Right renal pelvis (tissue), 4 donors: ENCODE data around the gene SLC7A8. TPM values are rescaled to one million over a fixed set of nuclear protein-coding genes. Genes with fewer than 3 reads are reported as not detected.
"Not testable (repeated sequence)": the region's sequence is repeated elsewhere in the genome, so short reads cannot be mapped to it uniquely, and the experiment has no call there.

ENCODE experiments used
- DNase-seq, 4 donors: peaks; one replicate each; pipeline ENCODE4 v3.0.0-alpha.2; 2013; ENCODE audit warnings: low read depth in 4 of 4, low spot score in 3 of 4, missing footprints in 1 of 4
- polyA plus RNA-seq, 4 donors: library from polyadenylated mRNA; unstranded; fragments of 120-200 nt; gene quantifications; one replicate each; pipeline ENCODE4 v1.2.1, GENCODE V29; 2013; ENCODE audit not compliant: insufficient read length in 4 of 4

Gene SLC7A8
- 100 to 1,000 TPM in 1 of 4 donors, 10 to 100 TPM in 3; 88.7 to 100 (median 95.3) TPM for polyA plus RNA-seq

DNA sequence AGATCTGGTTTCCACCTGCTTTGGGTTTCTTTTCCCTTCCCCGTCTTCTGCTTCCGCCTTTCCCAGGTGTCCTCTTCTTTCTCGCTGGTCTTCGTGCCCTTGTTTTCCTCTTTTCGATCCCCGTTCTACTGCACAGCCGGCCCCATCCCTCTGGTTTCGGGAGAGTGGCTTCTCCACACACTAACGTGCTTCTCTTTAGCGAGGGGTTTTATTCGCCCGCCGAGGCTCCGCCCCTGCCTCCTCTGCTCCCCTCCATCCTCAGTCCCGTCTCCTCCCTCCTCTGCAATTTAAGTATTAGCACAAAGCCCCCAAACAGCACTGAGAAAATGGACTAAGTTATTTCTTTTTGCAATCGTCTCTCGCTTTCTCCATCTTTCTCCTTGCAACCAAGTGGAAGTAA, at the start of gene SLC7A8:
SLC7A8 (minus strand) TSS at position 182 of the 400 bp plus-strand sequence. CDS start 746 bp downstream, outside the sequence.
- peak in 1 of 4 donors; percentile 47 for DNase-seq

- not testable (repeated sequence) for DNase-seq
These were observed 48.9 kb upstream of the SLC7A8 start for GRCh38 chr14:23232241-23232808.

DNA sequence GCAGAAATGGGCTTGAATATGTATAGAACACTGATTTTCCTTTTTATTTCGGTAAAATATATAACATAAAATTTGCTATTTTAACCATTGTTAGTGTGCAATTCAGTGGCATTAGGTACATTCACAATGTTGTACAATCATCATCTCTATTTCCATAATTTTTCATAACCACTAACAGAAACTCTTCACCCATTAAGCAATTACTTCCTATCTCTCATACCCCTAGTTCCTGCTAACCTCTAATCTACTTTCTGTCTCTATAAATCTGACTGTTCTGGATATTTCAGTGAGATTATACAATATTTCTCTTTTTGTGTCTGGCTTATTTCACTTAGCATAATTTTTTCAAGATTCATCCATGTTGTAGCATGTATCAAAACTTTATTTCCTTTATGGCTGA, 45.4 kb upstream of the SLC7A8 start:
- no peak for DNase-seq

GRCh38 chr14:23227566-23227965, 44.1 kb upstream of the SLC7A8 start:
- no peak for DNase-seq

DNA sequence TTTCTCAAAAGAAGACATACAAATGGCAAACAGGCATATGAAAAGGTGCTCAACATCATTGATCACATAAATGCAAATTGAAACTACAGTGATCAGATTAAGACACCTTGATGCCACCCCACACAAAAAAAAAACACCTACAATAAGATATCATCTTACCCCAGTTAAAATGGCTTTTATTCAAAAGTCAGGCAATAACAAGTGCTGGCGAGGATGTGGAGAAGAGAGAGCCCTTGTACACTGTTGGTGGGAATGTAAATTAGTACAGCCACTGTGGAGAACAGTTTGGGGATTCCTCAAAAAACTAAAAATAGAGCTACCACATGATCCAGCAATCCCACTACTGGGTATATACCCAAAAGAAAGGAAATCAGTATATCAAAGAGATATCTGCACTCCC, 41.5 kb upstream of the SLC7A8 start:
- DNase-seq = not testable (repeated sequence)

GRCh38 chr14:23219075-23219474, 35.6 kb upstream of the SLC7A8 start:
- DNase-seq = no peak

GRCh38 chr14:23217032-23218020, 33.9 kb upstream of the SLC7A8 start:
- DNase-seq = no peak

GRCh38 chr14:23215421-23215820, 32.0 kb upstream of the SLC7A8 start:
- DNase-seq = no peak

GRCh38 chr14:23209651-23210423, 26.4 kb upstream of the SLC7A8 start:
- no peak for DNase-seq

- no peak for DNase-seq
These were observed 24.9 kb upstream of the SLC7A8 start for GRCh38 chr14:23208324-23208723.

- DNase-seq = no peak
These were observed 23.7 kb upstream of the SLC7A8 start for GRCh38 chr14:23207146-23207540.

DNA sequence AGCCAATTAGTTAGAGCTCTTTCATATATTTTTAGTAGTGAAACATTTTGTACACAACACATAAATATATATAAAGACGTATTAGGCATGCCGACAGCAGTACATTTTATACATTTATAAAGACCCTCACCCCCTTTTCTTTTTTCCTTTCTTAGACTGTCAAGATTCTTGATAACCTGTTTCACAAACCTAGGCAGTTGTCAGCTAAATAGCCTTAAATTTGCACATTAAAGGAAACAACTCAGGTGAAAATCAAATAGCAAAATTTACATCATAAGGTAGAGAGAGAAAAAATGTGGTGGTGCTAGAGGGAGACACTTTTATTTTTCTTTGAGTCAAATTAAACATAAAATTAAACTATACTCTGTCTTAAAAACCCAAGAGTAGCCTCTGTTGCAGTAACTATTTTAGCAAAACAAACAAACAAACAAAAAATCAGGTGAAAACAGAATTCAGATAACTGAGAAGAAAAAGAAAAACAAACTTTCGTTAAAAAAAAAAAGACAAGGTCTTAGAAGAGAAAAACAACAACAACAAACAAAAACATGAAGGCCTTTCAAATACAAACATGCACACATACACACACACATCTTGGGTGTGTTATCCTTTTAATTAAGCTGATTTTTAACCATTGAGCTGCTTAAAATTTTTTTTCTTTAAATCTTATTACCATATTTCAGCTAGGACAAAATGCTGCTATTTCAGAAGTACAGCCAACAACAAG, 23.1 kb upstream of the SLC7A8 start:
- no peak for DNase-seq

- DNase-seq = no peak
These were observed 18.5 kb upstream of the SLC7A8 start for GRCh38 chr14:23202001-23202400.

GRCh38 chr14:23199141-23199540, 15.7 kb upstream of the SLC7A8 start:
- DNase-seq = not testable (repeated sequence)

DNA sequence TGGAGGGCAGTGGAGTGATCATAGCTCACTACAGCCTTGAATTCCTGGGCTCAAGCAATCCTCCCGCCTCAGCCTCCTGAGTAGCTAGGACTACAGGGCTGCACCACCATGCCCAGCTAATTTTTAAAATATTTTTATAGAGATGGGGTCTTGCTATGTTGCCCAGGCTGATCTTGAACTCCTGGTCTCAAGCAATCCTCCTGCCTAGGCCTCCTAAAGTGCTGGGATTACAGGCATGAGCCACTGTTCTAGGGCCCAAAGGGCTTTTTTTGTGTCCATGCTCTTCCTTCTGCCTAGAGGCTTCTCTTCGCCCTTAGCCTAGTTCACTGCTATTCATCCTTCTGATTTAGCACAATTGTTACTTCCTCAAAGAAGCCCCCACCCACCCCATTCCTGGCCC, 13.0 kb upstream of the SLC7A8 start:
- DNase-seq = not testable (repeated sequence)

- no peak for DNase-seq
These were observed 12.2 kb upstream of the SLC7A8 start for GRCh38 chr14:23195552-23196101.

DNA sequence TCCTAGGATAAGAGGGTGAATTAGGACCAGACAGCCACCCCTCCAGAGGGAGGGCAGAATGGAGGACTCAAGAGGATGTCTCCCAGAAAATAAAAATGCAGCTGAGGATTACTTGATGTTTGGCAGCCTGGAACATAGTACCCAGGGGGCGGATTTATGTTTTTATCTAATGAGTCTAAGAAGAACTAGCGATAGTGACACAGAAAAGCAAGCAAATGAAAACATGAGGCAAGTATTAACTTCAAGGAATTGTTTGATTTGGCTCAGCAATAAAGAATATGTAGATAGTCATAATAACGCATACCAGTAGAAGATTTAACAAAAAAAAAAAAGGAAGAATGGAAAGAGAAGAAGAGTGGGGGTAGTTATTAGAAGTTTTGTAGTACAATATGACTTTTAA, 10.0 kb upstream of the SLC7A8 start:
- DNase-seq = no peak

GRCh38 chr14:23187925-23188324, 4.5 kb upstream of the SLC7A8 start:
- DNase-seq = no peak

- DNase-seq = peak in 1 of 4 donors; percentile 49
These were observed 3.6 kb upstream of the SLC7A8 start for GRCh38 chr14:23186913-23187654.
